Neural cell (in vitro differentiated cells): Measurements from ENCODE around the gene SART3. TPM values are rescaled to one million over a fixed set of nuclear protein-coding genes. Genes with fewer than 3 reads are reported as not detected.

ENCODE experiments used
- H2AFZ ChIP-seq: fragments of 200-600, 300-800 bp; sonication (generic), shearing (Covaris generic); 2 replicates; pipeline ENCODE4 v1.6.0; 2014; ENCODE audit warnings: low read depth, mild to moderate bottlenecking, antibody characterized with exemption, low read length, moderate library complexity
- H3F3A ChIP-seq: fragments of 200-600 bp; shearing (Covaris generic); 2 replicates; pipeline ENCODE4 v1.6.1; 2016; ENCODE audit warnings: mild to moderate bottlenecking, moderate library complexity, mixed read lengths, antibody characterized with exemption, low read length; ENCODE audit not compliant: insufficient read depth, poor library complexity, severe bottlenecking
- H3K27ac ChIP-seq: fragments of 200-600, 300-800 bp; sonication (generic), shearing (Covaris generic); 2 replicates; pipeline ENCODE4 v1.5.1; 2014; ENCODE audit warnings: mild to moderate bottlenecking, low read length, moderate library complexity
- H3K27me3 ChIP-seq: fragments of 300-800, 200-600 bp; sonication (generic), shearing (Covaris generic); 2 replicates; pipeline ENCODE4 v1.6.0; 2014; ENCODE audit warnings: mild to moderate bottlenecking, low read depth, low read length, moderate library complexity; ENCODE audit not compliant: insufficient read depth
- H3K36me3 ChIP-seq: fragments of 300-800, 200-600 bp; sonication (generic), shearing (Covaris generic); 2 replicates; pipeline ENCODE4 v1.5.1; 2014; ENCODE audit warnings: mild to moderate bottlenecking, antibody characterized with exemption, low read length, moderate library complexity; ENCODE audit not compliant: insufficient read depth
- H3K4me2 ChIP-seq: fragments of 300-800, 200-600 bp; sonication (generic), shearing (Covaris generic); 2 replicates; pipeline ENCODE4 v1.6.0; 2014; ENCODE audit warnings: mild to moderate bottlenecking, low read length
- H3K4me3 ChIP-seq: fragments of 300-800, 200-600 bp; sonication (generic), shearing (Covaris generic); 2 replicates; pipeline ENCODE4 v1.5.1; 2014; ENCODE audit warnings: mild to moderate bottlenecking, low read length, moderate library complexity
- H3K79me2 ChIP-seq: fragments of 200-600 bp; shearing (Covaris generic); replicated peaks from 2 replicates; pipeline ENCODE4 v1.6.0; 2014; ENCODE audit warnings: mild to moderate bottlenecking, low read length, moderate library complexity; ENCODE audit not compliant: insufficient read depth
- H3K9ac ChIP-seq: fragments of 300-800, 200-600 bp; sonication (generic), shearing (Covaris generic); 2 replicates; pipeline ENCODE4 v1.6.1; 2016; ENCODE audit warnings: mild to moderate bottlenecking, low read length, mixed read lengths
- H3K9me2 ChIP-seq: fragments of 200-600 bp; shearing (Covaris generic); 2 replicates; pipeline ENCODE4 v1.6.1; 2016; ENCODE audit warnings: mild to moderate bottlenecking, low read length, mixed read lengths; ENCODE audit not compliant: insufficient read depth
- H3K9me3 ChIP-seq: fragments of 200-600, 300-800 bp; sonication (generic), shearing (Covaris generic); 2 replicates; pipeline ENCODE4 v1.6.1; 2016; ENCODE audit warnings: mild to moderate bottlenecking, mixed run types, low read length, moderate library complexity, mixed read lengths
- H4K20me1 ChIP-seq: fragments of 200-600 bp; shearing (Covaris generic); 2 replicates; pipeline ENCODE4 v1.6.1; 2016; ENCODE audit warnings: mild to moderate bottlenecking, mixed run types; ENCODE audit not compliant: insufficient read depth
- EP300 ChIP-seq: fragments of 450-650 bp; conservative IDR thresholded peaks from 2 replicates; pipeline ENCODE4 v1.6.1; 2014; ENCODE audit warnings: antibody characterized with exemption, mild to moderate bottlenecking, moderate library complexity; ENCODE audit not compliant: poor library complexity, severe bottlenecking
- EZH2 ChIP-seq: fragments of 200-600, 300-800 bp; shearing (Covaris generic), sonication (generic); IDR thresholded peaks from 2 replicates; pipeline ENCODE4 v1.6.1; 2014; ENCODE audit warnings: antibody characterized with exemption, low read length, borderline replicate concordance, mild to moderate bottlenecking; ENCODE audit not compliant: insufficient read depth, poor library complexity, severe bottlenecking
- POLR2AphosphoS5 ChIP-seq: IDR thresholded peaks from 2 replicates; pipeline ENCODE4 v1.6.1; 2012
- RAD21 ChIP-seq: fragments of 450-650 bp; conservative IDR thresholded peaks from 2 replicates; pipeline ENCODE4 v1.6.1; 2014; ENCODE audit warnings: antibody characterized with exemption, mild to moderate bottlenecking, moderate library complexity
- SMC3 ChIP-seq: fragments of 450-650 bp; conservative IDR thresholded peaks from 2 replicates; pipeline ENCODE4 v1.6.1; 2014; ENCODE audit warnings: antibody characterized with exemption, mild to moderate bottlenecking, moderate library complexity; ENCODE audit not compliant: poor library complexity
- TAF1 ChIP-seq: IDR thresholded peaks from 2 replicates; pipeline ENCODE4 v1.6.1; 2012; ENCODE audit warnings: low read depth
- polyA plus RNA-seq: library from polyadenylated mRNA; depleted of rRNA; stranded (reverse); fragments of >200 nt; gene quantifications from 2 replicates; pipeline ENCODE4 v1.2.3, GENCODE V29; 2014
- TF ChIP-seq, protein P1 (sequence below): fragments of 450-650 bp; IDR thresholded peaks from 2 replicates; pipeline ENCODE4 v1.5.1; 2014; ENCODE audit warnings: antibody characterized with exemption, mild to moderate bottlenecking, moderate library complexity; ENCODE audit not compliant: poor library complexity, severe bottlenecking
- TF ChIP-seq, protein P2 (sequence below): IDR thresholded peaks from 2 replicates; pipeline ENCODE4 v1.6.1; 2012; ENCODE audit warnings: borderline replicate concordance

SART3 gene
- polyA plus RNA-seq, 1 donor from 2014 or later, result 71.0 TPM

DNA sequence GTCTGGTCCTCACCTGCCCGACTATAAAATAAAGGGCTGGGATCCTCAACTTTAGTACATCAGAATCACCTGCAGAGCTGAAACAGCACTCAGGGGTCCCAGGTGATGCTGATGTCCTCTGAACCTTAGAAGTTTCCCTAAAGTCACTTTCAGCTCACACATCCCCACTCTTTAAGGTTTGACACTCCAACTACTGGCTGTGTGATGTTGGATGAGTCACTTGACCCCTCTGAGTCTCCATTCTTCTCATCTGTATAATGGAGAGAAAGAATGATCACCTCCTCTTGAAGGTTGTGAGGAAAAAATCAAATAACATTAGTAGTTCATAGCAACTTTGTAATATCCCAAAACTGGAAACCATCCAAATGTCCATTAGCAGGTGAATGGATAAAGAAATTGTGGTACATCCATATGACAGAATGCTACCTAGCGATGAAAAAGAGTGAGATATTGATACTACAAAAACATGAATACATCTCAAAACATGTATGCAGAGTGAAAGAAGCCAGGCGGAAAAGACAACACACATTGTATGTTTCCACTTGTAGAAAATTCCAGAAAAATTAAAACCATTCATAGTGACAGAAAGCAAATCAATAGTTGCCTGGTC is 23.6 kb upstream of the SART3 start:
- no peaks in the 10 kb centered on the region for H4K20me1 ChIP-seq
- no peaks in the 10 kb centered on the region for H3K9me3 ChIP-seq
- no peak overlapping the region for H3K4me2 ChIP-seq
- no peaks in the 10 kb centered on the region for H3K9me2 ChIP-seq
- TF ChIP-seq TAF1 (no peak), RAD21 (no peak), POLR2AphosphoS5 (no peak), SMC3 (no peak)
- TF ChIP-seq, protein P1, sequence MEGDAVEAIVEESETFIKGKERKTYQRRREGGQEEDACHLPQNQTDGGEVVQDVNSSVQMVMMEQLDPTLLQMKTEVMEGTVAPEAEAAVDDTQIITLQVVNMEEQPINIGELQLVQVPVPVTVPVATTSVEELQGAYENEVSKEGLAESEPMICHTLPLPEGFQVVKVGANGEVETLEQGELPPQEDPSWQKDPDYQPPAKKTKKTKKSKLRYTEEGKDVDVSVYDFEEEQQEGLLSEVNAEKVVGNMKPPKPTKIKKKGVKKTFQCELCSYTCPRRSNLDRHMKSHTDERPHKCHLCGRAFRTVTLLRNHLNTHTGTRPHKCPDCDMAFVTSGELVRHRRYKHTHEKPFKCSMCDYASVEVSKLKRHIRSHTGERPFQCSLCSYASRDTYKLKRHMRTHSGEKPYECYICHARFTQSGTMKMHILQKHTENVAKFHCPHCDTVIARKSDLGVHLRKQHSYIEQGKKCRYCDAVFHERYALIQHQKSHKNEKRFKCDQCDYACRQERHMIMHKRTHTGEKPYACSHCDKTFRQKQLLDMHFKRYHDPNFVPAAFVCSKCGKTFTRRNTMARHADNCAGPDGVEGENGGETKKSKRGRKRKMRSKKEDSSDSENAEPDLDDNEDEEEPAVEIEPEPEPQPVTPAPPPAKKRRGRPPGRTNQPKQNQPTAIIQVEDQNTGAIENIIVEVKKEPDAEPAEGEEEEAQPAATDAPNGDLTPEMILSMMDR, result no peak
- H3K27ac ChIP-seq, result no peak overlapping the region
- H3K4me3 ChIP-seq, result no peak overlapping the region
- no peaks in the 10 kb centered on the region for H3K36me3 ChIP-seq
- H3K9ac ChIP-seq, result no peak overlapping the region
- H3K79me2 ChIP-seq, result no peaks in the 10 kb centered on the region
- no peaks in the 10 kb centered on the region for H3F3A ChIP-seq
- H3K27me3 ChIP-seq, result no peaks in the 10 kb centered on the region
- H2AFZ ChIP-seq, result no peak overlapping the region

DNA sequence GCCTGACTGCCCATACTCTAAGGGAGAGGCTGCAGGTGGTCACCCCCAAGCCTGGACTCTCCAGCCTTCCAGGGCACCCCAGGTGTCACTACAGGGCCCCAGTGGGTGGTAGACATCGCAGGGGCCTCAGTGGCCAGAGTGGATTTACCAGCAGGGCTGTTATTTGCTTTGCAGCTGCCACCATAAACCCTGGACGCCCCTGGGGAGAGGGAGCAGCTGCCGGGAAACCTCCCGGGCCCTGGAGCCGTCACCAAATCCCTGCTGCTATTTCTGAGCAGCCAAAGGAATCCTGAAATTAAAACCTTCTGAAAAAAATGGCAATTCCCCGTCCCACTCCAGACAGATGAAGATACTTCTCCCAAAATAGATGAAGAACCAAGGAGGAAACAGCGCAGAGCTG is 23.0 kb upstream of the SART3 start:
- Histone ChIP-seq H3K36me3 (no peaks in the 10 kb centered on the region), H3K27ac (no peak overlapping the region), H3K27me3 (no peaks in the 10 kb centered on the region), H2AFZ (no peak overlapping the region), H3K79me2 (no peaks in the 10 kb centered on the region), H4K20me1 (no peaks in the 10 kb centered on the region), H3K4me2 (no peak overlapping the region), H3K9me2 (no peaks in the 10 kb centered on the region), H3F3A (no peaks in the 10 kb centered on the region), H3K9me3 (no peaks in the 10 kb centered on the region), H3K9ac (no peak overlapping the region), H3K4me3 (no peak overlapping the region)
- TF ChIP-seq EZH2, result no peak
- TF ChIP-seq EP300, result no peak
- TF ChIP-seq RAD21, result no peak
- no peak for TF ChIP-seq SMC3
- TF ChIP-seq, protein P1, result no peak
- no peak for TF ChIP-seq TAF1
- TF ChIP-seq, protein P2, sequence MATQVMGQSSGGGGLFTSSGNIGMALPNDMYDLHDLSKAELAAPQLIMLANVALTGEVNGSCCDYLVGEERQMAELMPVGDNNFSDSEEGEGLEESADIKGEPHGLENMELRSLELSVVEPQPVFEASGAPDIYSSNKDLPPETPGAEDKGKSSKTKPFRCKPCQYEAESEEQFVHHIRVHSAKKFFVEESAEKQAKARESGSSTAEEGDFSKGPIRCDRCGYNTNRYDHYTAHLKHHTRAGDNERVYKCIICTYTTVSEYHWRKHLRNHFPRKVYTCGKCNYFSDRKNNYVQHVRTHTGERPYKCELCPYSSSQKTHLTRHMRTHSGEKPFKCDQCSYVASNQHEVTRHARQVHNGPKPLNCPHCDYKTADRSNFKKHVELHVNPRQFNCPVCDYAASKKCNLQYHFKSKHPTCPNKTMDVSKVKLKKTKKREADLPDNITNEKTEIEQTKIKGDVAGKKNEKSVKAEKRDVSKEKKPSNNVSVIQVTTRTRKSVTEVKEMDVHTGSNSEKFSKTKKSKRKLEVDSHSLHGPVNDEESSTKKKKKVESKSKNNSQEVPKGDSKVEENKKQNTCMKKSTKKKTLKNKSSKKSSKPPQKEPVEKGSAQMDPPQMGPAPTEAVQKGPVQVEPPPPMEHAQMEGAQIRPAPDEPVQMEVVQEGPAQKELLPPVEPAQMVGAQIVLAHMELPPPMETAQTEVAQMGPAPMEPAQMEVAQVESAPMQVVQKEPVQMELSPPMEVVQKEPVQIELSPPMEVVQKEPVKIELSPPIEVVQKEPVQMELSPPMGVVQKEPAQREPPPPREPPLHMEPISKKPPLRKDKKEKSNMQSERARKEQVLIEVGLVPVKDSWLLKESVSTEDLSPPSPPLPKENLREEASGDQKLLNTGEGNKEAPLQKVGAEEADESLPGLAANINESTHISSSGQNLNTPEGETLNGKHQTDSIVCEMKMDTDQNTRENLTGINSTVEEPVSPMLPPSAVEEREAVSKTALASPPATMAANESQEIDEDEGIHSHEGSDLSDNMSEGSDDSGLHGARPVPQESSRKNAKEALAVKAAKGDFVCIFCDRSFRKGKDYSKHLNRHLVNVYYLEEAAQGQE, result no peak
